ENCODE results near the gene PSMA2.

- no peak for TF ChIP-seq POLR2A (IDR thresholded peaks at IDR 0.05; ENCODE audit: low read depth, low read length)
- no peak for TF ChIP-seq POLR2AphosphoS5 (IDR thresholded peaks at IDR 0.05; ENCODE audit: low read depth, low read length)
Observed at GRCh38 chr7:42932811-42933591, 1.0 kb upstream of the PSMA2 start.
